Esophagus mucosa (tissue), 1 donor: Measurements from ENCODE around the gene GNPTAB. TPM values are rescaled to one million over a fixed set of nuclear protein-coding genes. Genes with fewer than 3 reads are reported as not detected.
"Not testable (repeated sequence)": the region's sequence is repeated elsewhere in the genome, so short reads cannot be mapped to it uniquely, and the experiment has no call there.

Source experiments
- ATAC-seq: fragments of 200-7000 bp; cut with Tn5 transposase; one replicate; pipeline ENCODE4 v1.9.1; 2020
- total RNA-seq: library from RNA; stranded (reverse); gene quantifications from one replicate; pipeline ENCODE4 v1.2.4, GENCODE V29; 2023
- donor health status: DM: yes; HTN: yes; CAD: no.

GNPTAB gene
- total RNA-seq, 1 donor from 2014 or later, result 18.4 TPM

GRCh38 chr12:101767537-101767936, 63.2 kb downstream of the GNPTAB start:
- no peak for ATAC-seq

GRCh38 chr12:101764051-101764792, 66.5 kb downstream of the GNPTAB start:
- ATAC-seq, result peak; percentile 82

- ATAC-seq, result peak; percentile 38
Observed at GRCh38 chr12:101763246-101763931, 67.4 kb downstream of the GNPTAB start.

GRCh38 chr12:101761781-101762180, 69.0 kb downstream of the GNPTAB start:
- ATAC-seq, result no peak

- no peak for ATAC-seq
Observed at GRCh38 chr12:101761350-101761749, 69.4 kb downstream of the GNPTAB start.

GRCh38 chr12:101759396-101760047, 71.2 kb downstream of the GNPTAB start:
- ATAC-seq, result peak; percentile 37

- ATAC-seq, result no peak
Observed at GRCh38 chr12:101750152-101750551, 80.6 kb downstream of the GNPTAB start.

- ATAC-seq, result no peak
Observed at GRCh38 chr12:101749657-101750056, 81.1 kb downstream of the GNPTAB start.

- no peak for ATAC-seq
Observed at GRCh38 chr12:101748907-101749306, 81.9 kb downstream of the GNPTAB start.

GRCh38 chr12:101747697-101748096, 83.1 kb downstream of the GNPTAB start:
- no peak for ATAC-seq

- no peak for ATAC-seq
Observed at GRCh38 chr12:101746661-101747060, 84.1 kb downstream of the GNPTAB start.

- ATAC-seq, result no peak
Observed at GRCh38 chr12:101746196-101746595, 84.6 kb downstream of the GNPTAB start.

GRCh38 chr12:101745481-101745880, 85.3 kb downstream of the GNPTAB start:
- no peak for ATAC-seq

- ATAC-seq, result peak; percentile 69
Observed at GRCh38 chr12:101743724-101744472, 86.9 kb downstream of the GNPTAB start.

- no peak for ATAC-seq
Observed at GRCh38 chr12:101743242-101743641, 87.5 kb downstream of the GNPTAB start.

GRCh38 chr12:101740980-101741379, 89.8 kb downstream of the GNPTAB start:
- no peak for ATAC-seq

GRCh38 chr12:101740566-101740965, 90.2 kb downstream of the GNPTAB start:
- ATAC-seq, result no peak

GRCh38 chr12:101738920-101739665, 91.7 kb downstream of the GNPTAB start, which contains the start of gene SYCP3:
SYCP3 (minus strand) TSS chr12:101739462; CDS start chr12:101737935, 1,527 bp downstream.
- ATAC-seq, result peak; percentile 25

- ATAC-seq, result no peak
Observed at GRCh38 chr12:101737476-101737875, 93.3 kb downstream of the GNPTAB start.

GRCh38 chr12:101734482-101734881, 96.3 kb downstream of the GNPTAB start:
- ATAC-seq, result not testable (repeated sequence)

- ATAC-seq, result no peak
Observed at GRCh38 chr12:101733166-101733565, 97.6 kb downstream of the GNPTAB start.

GRCh38 chr12:101732318-101732717, 98.4 kb downstream of the GNPTAB start:
- ATAC-seq, result no peak
